ENCODE data around the gene PGAP1.

- TF ChIP-seq FOXM1 (IDR thresholded peaks at IDR 0.05; ENCODE audit: borderline replicate concordance, low read depth) (no peak), CREB1 (IDR thresholded peaks at IDR 0.05; ENCODE audit: low read depth) (no peak), EP300 (IDR thresholded peaks at IDR 0.05; ENCODE audit: borderline replicate concordance) (no peak), CEBPB (IDR thresholded peaks at IDR 0.05) (no peak), MAX (IDR thresholded peaks at IDR 0.05) (no peak), YY1 (IDR thresholded peaks at IDR 0.05; ENCODE audit: low read depth) (no peak), TAF1 (IDR thresholded peaks at IDR 0.05; ENCODE audit: low read depth) (no peak), NFIC (IDR thresholded peaks at IDR 0.05) (no peak)
- TF ChIP-seq, protein P1, sequence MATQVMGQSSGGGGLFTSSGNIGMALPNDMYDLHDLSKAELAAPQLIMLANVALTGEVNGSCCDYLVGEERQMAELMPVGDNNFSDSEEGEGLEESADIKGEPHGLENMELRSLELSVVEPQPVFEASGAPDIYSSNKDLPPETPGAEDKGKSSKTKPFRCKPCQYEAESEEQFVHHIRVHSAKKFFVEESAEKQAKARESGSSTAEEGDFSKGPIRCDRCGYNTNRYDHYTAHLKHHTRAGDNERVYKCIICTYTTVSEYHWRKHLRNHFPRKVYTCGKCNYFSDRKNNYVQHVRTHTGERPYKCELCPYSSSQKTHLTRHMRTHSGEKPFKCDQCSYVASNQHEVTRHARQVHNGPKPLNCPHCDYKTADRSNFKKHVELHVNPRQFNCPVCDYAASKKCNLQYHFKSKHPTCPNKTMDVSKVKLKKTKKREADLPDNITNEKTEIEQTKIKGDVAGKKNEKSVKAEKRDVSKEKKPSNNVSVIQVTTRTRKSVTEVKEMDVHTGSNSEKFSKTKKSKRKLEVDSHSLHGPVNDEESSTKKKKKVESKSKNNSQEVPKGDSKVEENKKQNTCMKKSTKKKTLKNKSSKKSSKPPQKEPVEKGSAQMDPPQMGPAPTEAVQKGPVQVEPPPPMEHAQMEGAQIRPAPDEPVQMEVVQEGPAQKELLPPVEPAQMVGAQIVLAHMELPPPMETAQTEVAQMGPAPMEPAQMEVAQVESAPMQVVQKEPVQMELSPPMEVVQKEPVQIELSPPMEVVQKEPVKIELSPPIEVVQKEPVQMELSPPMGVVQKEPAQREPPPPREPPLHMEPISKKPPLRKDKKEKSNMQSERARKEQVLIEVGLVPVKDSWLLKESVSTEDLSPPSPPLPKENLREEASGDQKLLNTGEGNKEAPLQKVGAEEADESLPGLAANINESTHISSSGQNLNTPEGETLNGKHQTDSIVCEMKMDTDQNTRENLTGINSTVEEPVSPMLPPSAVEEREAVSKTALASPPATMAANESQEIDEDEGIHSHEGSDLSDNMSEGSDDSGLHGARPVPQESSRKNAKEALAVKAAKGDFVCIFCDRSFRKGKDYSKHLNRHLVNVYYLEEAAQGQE (IDR thresholded peaks at IDR 0.05; ENCODE audit: low read depth), result no peak
Observed at GRCh38 chr2:196961889-196962288, 35.4 kb upstream of the PGAP1 start.

All from Ishikawa (cell line).